ENCODE results near the gene DPH6.

Gene DPH6

GRCh38 chr15:35470441-35470840 is 75.5 kb downstream of the DPH6 start:
- TF ChIP-seq CTCF (IDR thresholded peaks at IDR 0.05; ENCODE audit: low read depth, low read length, missing control alignments): no peak
- in situ Hi-C loops (cut with HindIII; ENCODE audit: low sequenced_read_pairs): no loop called here
- H3K4me3 ChIP-seq (ENCODE audit: low read depth, low read length): no peak overlapping the region
- no peak for DNase-seq (ENCODE audit: low read depth)

GRCh38 chr15:35466476-35466875 is 79.5 kb downstream of the DPH6 start:
- TF ChIP-seq CTCF (IDR thresholded peaks at IDR 0.05; ENCODE audit: low read depth, low read length, missing control alignments): no peak
- DNase-seq (ENCODE audit: low read depth): no peak
- in situ Hi-C loops (cut with HindIII; ENCODE audit: low sequenced_read_pairs): no loop called here
- no peak overlapping the region for H3K4me3 ChIP-seq (ENCODE audit: low read depth, low read length)

GRCh38 chr15:35465783-35466182 is 80.2 kb downstream of the DPH6 start:
- TF ChIP-seq CTCF (IDR thresholded peaks at IDR 0.05; ENCODE audit: low read depth, low read length, missing control alignments): no peak
- DNase-seq (ENCODE audit: low read depth): no peak
- in situ Hi-C loops (cut with HindIII; ENCODE audit: low sequenced_read_pairs): no loop called here
- H3K4me3 ChIP-seq (ENCODE audit: low read depth, low read length): no peak overlapping the region

- no peak for TF ChIP-seq CTCF (IDR thresholded peaks at IDR 0.05; ENCODE audit: low read depth, low read length, missing control alignments)
- no peak overlapping the region for H3K4me3 ChIP-seq (ENCODE audit: low read depth, low read length)
- DNase-seq (ENCODE audit: low read depth): no peak
- in situ Hi-C loops (cut with HindIII; ENCODE audit: low sequenced_read_pairs): no loop called here
These were observed 85.3 kb downstream of the DPH6 start for GRCh38 chr15:35460616-35461015.

- TF ChIP-seq CTCF (IDR thresholded peaks at IDR 0.05; ENCODE audit: low read depth, low read length, missing control alignments): no peak
- no peak overlapping the region for H3K4me3 ChIP-seq (ENCODE audit: low read depth, low read length)
- no peak for DNase-seq (ENCODE audit: low read depth)
- in situ Hi-C loops (cut with HindIII; ENCODE audit: low sequenced_read_pairs): no loop called here
These were observed 87.6 kb downstream of the DPH6 start for GRCh38 chr15:35458176-35458856.

GRCh38 chr15:35455201-35455600 is 90.8 kb downstream of the DPH6 start:
- no peak for TF ChIP-seq CTCF (IDR thresholded peaks at IDR 0.05; ENCODE audit: low read depth, low read length, missing control alignments)
- DNase-seq (ENCODE audit: low read depth): no peak
- H3K4me3 ChIP-seq (ENCODE audit: low read depth, low read length): no peak overlapping the region
- in situ Hi-C loops (cut with HindIII; ENCODE audit: low sequenced_read_pairs): no loop called here
